IPS-NIHi7 (cell line): ENCODE data around the gene ANKHD1.
"Not testable (repeated sequence)": the region's sequence is repeated elsewhere in the genome, so short reads cannot be mapped to it uniquely, and the experiment has no call there.

Source experiments
- DNase-seq: peaks from one replicate; pipeline ENCODE4 v3.0.0; 2012; ENCODE audit warnings: mixed read lengths; ENCODE audit errors: extremely low spot score

The ANKHD1 gene

GRCh38 chr5:140381351-140381750 is 20.3 kb upstream of the ANKHD1 start:
- no peak for DNase-seq

DNA sequence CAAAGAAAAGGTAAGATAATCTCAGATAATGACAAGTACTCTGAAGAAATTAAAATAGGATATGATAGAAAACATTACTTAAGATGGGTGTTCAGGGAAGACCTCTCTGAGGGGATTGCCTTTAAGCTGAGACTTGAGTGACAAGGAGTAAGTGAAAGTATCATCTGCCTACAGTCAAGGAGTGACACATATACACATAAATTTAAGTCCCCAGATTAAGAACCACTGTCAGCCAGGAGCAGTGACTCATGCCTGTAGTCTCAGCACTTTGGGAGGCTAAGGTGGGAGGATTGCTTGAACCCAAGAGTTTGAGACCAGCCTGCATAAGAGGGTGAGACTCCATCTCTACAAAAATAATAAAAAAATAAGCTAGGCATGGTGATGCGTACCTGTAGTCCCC is 19.7 kb upstream of the ANKHD1 start:
- DNase-seq = no peak

DNA sequence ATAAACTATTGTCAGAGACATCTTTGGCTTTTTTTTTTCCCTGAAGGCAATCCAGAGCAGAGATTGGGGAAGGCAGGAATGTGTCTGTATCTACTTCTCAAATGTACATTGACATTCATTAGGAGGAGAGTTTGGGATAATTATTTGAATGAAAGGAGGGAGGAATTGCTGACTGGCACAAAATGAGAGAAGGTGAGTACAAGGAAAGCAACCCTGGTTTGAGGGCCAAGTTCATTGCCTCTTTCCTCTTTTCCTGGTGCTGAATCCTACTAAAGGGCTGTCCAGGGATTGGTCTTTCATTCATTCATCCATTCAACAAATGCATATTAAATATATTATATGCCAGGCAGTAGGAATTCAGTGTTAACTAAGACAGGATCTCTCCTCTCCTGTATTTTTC is 18.8 kb upstream of the ANKHD1 start:
- DNase-seq = no peak

GRCh38 chr5:140383300-140383699 is 18.3 kb upstream of the ANKHD1 start:
- no peak for DNase-seq

- no peak for DNase-seq
These were observed 13.6 kb upstream of the ANKHD1 start for GRCh38 chr5:140388052-140388451.

- no peak for DNase-seq
These were observed 10.3 kb upstream of the ANKHD1 start for GRCh38 chr5:140391312-140391711.

GRCh38 chr5:140391732-140392131 is 9.9 kb upstream of the ANKHD1 start:
- no peak for DNase-seq

GRCh38 chr5:140393738-140394137 is 7.9 kb upstream of the ANKHD1 start:
- no peak for DNase-seq

GRCh38 chr5:140398379-140398811 is 3.2 kb upstream of the ANKHD1 start:
- DNase-seq = no peak

DNA sequence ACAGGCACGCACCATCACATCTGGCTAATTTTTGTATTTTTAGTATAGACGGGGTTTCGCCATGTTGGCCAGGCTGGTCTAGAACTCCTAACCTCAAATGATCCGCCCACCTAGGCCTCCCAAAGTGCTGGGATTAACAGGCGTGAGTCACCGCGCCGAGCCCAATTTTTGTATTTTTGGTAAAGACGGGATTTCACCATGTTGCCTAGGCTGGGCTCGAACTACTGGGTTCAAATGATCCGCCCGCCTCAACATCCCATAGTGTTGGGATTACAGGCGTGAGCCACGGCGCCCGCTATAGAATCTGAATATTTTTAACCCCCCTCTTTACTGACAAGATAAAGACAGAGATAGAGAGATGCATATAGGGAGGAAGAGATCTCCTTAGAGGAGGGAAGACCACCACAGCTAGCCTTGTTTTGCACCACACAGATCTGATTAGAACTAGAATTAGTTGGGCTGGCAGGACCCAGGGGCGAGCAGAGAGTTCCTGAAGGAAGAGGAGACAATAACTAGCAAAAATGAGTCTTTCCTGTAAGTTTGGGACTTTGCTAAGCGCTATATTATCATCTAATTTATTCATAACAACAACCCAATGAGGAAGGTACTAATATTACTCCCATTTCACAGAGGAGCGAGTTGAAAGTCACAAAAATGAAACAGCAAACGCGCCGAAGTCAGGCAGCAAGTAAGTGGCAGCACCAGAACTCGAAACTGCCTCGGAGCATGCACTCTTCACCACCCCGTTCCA is 1.5 kb upstream of the ANKHD1 start:
- DNase-seq = no peak

GRCh38 chr5:140400730-140401361 is 787 bp upstream of the ANKHD1 start:
- DNase-seq = peak; percentile 89

DNA sequence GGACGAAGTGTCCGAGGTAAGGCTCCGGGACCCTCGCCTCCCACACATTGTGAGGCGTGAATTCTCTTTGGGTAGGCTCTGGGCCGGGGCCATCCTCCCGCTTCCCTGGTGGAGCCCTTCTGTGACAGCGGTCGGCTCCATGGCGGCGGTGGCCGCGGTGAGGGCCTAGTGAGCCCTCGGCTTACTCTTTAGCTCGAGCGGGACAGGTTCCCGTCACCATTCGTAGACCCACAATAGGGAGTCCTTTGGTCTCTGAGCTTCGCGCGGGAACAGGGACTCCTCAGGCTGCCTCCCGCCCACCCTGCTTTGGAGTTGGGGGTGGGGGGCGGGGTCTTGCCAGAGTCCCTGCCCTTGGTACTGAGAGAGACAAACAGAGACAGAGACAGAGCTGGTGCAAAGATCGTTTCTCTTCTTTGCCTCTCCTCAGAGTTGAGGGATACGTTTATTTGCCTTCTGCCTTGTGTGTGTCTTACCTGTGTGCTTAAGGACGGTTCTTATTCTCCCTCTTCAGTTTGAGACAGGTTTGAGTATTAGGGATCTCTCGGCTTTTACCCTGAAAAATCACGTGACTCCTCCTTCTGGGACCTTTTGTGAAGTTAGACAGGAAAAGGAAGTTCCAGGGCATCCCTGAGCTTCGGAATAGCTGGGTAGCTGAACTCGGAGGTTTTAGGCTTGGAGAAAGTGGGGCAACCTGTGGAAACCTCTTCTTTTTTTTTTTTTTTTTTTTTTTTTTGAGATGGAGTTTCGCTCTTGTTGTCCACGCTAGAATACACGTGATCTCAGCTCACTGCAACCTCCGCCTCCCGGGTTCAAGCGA is 833 bp downstream of the ANKHD1 start:
- peak; percentile 60 for DNase-seq

DNA sequence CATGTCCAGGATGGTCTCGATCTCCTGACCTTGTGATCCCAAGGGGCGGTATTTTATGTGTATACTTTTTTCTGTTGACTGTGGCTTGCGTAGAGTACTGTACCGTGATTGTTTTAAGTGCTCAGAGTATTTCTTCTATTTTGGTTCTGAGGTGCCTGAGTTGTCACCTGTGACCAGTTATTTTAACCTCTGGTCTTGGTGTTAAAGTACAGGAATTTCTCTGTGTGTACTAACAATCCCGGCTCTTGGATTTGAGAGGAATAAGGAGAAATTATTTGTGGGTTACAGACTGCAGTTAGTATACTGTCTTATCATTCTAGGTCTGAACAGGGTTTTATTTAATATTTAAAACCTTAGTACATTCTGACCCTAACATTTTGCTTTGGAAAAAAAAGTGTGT is 2.0 kb downstream of the ANKHD1 start:
- no peak for DNase-seq

GRCh38 chr5:140408750-140409241 is 7.2 kb downstream of the ANKHD1 start:
- no peak for DNase-seq

DNA sequence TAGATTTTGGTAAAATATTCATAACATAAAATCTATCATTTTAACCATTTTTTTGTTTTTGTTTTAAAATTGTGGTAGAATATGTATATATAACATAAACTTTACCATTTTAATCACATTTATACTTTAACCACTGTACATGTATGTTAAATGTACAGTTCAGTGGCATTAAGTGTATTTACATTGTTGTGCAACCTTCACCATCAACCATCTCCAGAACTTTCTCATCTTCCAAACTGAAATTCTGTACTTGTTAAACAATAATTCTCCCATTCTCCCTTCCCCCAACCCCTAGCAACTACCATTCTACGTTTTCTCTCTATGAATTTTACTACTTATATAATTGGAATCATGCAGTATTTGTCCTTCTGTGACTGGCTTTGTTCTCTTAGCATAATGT is 11.6 kb downstream of the ANKHD1 start:
- DNase-seq = no peak

GRCh38 chr5:140417235-140417634 is 15.6 kb downstream of the ANKHD1 start:
- no peak for DNase-seq

DNA sequence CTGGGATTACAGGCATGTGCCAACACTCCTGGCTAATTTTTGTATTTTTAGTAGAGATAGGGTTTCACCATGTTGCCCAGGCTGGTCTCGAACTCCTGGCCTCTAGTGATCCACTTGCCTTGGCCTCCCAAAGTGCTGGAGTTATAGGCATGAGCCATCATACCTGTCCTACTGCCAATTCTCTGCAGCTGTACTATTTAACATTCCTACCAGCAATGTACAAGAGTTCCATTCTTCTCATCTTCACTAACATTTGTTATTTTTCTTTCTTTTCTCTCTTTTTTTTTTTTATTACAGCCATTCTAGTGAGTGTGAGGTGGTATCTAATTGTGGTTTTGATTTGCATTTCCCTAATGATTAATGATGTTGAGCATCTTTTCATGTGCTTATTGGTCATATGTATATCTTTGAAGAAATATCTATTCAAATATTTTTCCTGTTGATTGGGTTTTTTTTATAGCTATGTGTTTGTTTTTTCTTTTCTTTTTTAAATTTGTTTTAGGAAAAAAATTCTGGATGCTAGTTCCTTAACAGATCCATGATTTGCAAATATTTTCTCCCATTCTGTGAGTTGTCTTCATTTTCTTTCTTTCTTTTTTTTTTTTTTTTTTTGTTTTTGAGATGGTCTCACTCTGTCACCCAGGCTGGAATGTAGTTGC is 17.4 kb downstream of the ANKHD1 start:
- no peak for DNase-seq

- DNase-seq = no peak
These were observed 18.6 kb downstream of the ANKHD1 start for GRCh38 chr5:140420226-140420570.

GRCh38 chr5:140420665-140421361 is 19.2 kb downstream of the ANKHD1 start:
- DNase-seq = no peak

- DNase-seq = not testable (repeated sequence)
These were observed 19.7 kb downstream of the ANKHD1 start for GRCh38 chr5:140421375-140421774.

- no peak for DNase-seq
These were observed 22.0 kb downstream of the ANKHD1 start for GRCh38 chr5:140423609-140424008.
